Endodermal cell (in vitro differentiated cells): Measurements from ENCODE around the gene UMOD. TPM values are rescaled to one million over a fixed set of nuclear protein-coding genes. Genes with fewer than 3 reads are reported as not detected.

Experiments used
- DNase-seq: peaks from one replicate; pipeline ENCODE4 v3.0.0-alpha.2; 2017
- H3K27ac ChIP-seq: 2 replicates; pipeline ENCODE4 v1.5.1; 2013; ENCODE audit warnings: mild to moderate bottlenecking, low read depth, low read length, moderate library complexity
- H3K27me3 ChIP-seq: 2 replicates; pipeline ENCODE4 v1.6.1; 2013; ENCODE audit warnings: mild to moderate bottlenecking, low read length, moderate library complexity; ENCODE audit not compliant: insufficient read depth, control insufficient read depth, poor library complexity, severe bottlenecking
- H3K36me3 ChIP-seq: 2 replicates; pipeline ENCODE4 v1.7.0; 2013; ENCODE audit warnings: mild to moderate bottlenecking, low read length, moderate library complexity; ENCODE audit not compliant: control insufficient read depth, insufficient read depth
- H3K4me1 ChIP-seq: one replicate; pipeline ENCODE4 v1.7.0; 2013; ENCODE audit warnings: low read length; ENCODE audit not compliant: control insufficient read depth, insufficient read depth
- H3K4me3 ChIP-seq: 2 replicates; pipeline ENCODE4 v1.5.1; 2013; ENCODE audit warnings: mild to moderate bottlenecking, low read length, moderate library complexity
- H3K9ac ChIP-seq: 2 replicates; pipeline ENCODE4 v1.6.1; 2013; ENCODE audit warnings: mild to moderate bottlenecking, low read length, moderate library complexity; ENCODE audit not compliant: poor library complexity, severe bottlenecking; ENCODE audit errors: extremely low read depth
- H3K9me3 ChIP-seq: 2 replicates; pipeline ENCODE4 v1.6.1; 2013; ENCODE audit warnings: mild to moderate bottlenecking, low read length, moderate library complexity; ENCODE audit not compliant: control insufficient read depth
- H3K27ac Mint-ChIP-seq: 2 replicates; pipeline ENCODE4 v1.8.0; 2020; ENCODE audit warnings: mixed read lengths
- H3K27me3 Mint-ChIP-seq: 2 replicates; pipeline ENCODE4 v1.8.0; 2021; ENCODE audit warnings: mild to moderate bottlenecking, mixed read lengths; ENCODE audit not compliant: insufficient read depth
- H3K36me3 Mint-ChIP-seq: 2 replicates; pipeline ENCODE4 v1.8.0; 2020; ENCODE audit warnings: low read depth, mixed read lengths
- H3K4me1 Mint-ChIP-seq: 2 replicates; pipeline ENCODE4 v1.8.0; 2020; ENCODE audit warnings: mixed read lengths
- H3K4me3 Mint-ChIP-seq: 2 replicates; pipeline ENCODE4 v1.8.0; 2020; ENCODE audit warnings: mild to moderate bottlenecking, moderate library complexity, mixed read lengths
- H3K9me3 Mint-ChIP-seq: 2 replicates; pipeline ENCODE4 v1.8.0; 2020; ENCODE audit warnings: mild to moderate bottlenecking, mixed read lengths
- WGBS, 2 experiments: methylation state at CpG; one replicate each; pipeline versions ENCODE4 v1.1.5 to v1.1.7; 2013; ENCODE audit warnings: missing lambda C conversion rate in 2 of 2, mixed read lengths in 1 of 2; ENCODE audit not compliant: insufficient coverage in 1 of 2, insufficient read length in 1 of 2; 5-methylcytosine and 5-hydroxymethylcytosine counted together
- total RNA-seq, 2 donors: library from RNA; stranded (reverse); fragmentation: NEBNext Ultra II Directional in 1 of 2; extraction: Animal tissue kit (Norgen Biotek cat#: 25700) in 1 of 2; gene quantifications; 2 replicates in 1 of 2; 3 replicates in 1 of 2; pipeline ENCODE4 v1.2.1, GENCODE V29; 2021
- TF ChIP-seq, protein P1 (sequence below): fragments of 200-600 bp; sonication (generic); conservative IDR thresholded peaks from 2 replicates; pipeline ENCODE4 v1.5.0; 2021; ENCODE audit warnings: antibody characterized with exemption, mild to moderate bottlenecking

The UMOD gene
- total RNA-seq, 2 donors from 2014 or later: not detected

DNA sequence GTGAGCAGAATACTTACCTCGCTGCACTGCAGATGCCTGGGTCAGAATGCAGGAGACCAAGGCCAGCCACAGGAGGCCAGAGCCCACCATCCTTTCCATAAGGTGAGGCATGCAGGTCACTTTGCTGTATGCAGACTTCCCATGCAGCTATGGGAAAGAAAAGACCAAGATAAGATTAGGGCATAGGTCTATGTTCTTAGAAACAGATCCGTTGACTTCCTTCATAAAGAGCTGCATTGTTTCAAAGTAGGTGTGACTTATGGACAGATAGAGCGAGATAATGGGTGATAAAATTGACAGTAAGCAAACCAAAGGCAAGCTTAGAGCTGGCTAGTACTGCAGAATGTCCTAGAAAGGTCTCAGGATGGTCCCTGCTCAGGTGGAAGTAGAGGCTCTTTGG lies 26.2 kb downstream of the UMOD start:
- TF ChIP-seq, protein P1, sequence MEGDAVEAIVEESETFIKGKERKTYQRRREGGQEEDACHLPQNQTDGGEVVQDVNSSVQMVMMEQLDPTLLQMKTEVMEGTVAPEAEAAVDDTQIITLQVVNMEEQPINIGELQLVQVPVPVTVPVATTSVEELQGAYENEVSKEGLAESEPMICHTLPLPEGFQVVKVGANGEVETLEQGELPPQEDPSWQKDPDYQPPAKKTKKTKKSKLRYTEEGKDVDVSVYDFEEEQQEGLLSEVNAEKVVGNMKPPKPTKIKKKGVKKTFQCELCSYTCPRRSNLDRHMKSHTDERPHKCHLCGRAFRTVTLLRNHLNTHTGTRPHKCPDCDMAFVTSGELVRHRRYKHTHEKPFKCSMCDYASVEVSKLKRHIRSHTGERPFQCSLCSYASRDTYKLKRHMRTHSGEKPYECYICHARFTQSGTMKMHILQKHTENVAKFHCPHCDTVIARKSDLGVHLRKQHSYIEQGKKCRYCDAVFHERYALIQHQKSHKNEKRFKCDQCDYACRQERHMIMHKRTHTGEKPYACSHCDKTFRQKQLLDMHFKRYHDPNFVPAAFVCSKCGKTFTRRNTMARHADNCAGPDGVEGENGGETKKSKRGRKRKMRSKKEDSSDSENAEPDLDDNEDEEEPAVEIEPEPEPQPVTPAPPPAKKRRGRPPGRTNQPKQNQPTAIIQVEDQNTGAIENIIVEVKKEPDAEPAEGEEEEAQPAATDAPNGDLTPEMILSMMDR: no peak
- H3K27ac Mint-ChIP-seq: no peak overlapping the region
- H3K9ac ChIP-seq: no peak overlapping the region
- peaks cover 9% of the 10 kb centered on the region for H3K4me1 ChIP-seq
- H3K27me3 Mint-ChIP-seq: peaks cover 15% of the 10 kb centered on the region
- H3K4me3 ChIP-seq: no peak overlapping the region
- H3K4me3 Mint-ChIP-seq: no peak overlapping the region
- no peak overlapping the region for H3K27ac ChIP-seq
- DNase-seq: peak; percentile 69
- WGBS, 2 experiments: 58 to 74% methylated on average over 3 of the region's 3 CpGs
- H3K9me3 Mint-ChIP-seq: no peaks in the 10 kb centered on the region
- no peaks in the 10 kb centered on the region for H3K36me3 Mint-ChIP-seq
- H3K36me3 ChIP-seq: no peaks in the 10 kb centered on the region
- H3K9me3 ChIP-seq: no peaks in the 10 kb centered on the region
- no peaks in the 10 kb centered on the region for H3K27me3 ChIP-seq
- peaks cover 31% of the 10 kb centered on the region for H3K4me1 Mint-ChIP-seq

GRCh38 chr16:20325005-20325404 lies 27.5 kb downstream of the UMOD start:
- 77 to 80% methylated on average over 2 to 3 of the region's 3 CpGs for WGBS, 2 experiments
- H3K27me3 Mint-ChIP-seq: peaks cover 19% of the 10 kb centered on the region
- H3K4me3 ChIP-seq: no peak overlapping the region
- no peak overlapping the region for H3K27ac Mint-ChIP-seq
- no peaks in the 10 kb centered on the region for H3K9me3 ChIP-seq
- TF ChIP-seq, protein P1: no peak
- no peaks in the 10 kb centered on the region for H3K9me3 Mint-ChIP-seq
- H3K27me3 ChIP-seq: no peaks in the 10 kb centered on the region
- H3K4me1 Mint-ChIP-seq: peaks cover 31% of the 10 kb centered on the region
- H3K36me3 ChIP-seq: no peaks in the 10 kb centered on the region
- H3K36me3 Mint-ChIP-seq: no peaks in the 10 kb centered on the region
- peaks cover 9% of the 10 kb centered on the region for H3K4me1 ChIP-seq
- no peak overlapping the region for H3K9ac ChIP-seq
- H3K4me3 Mint-ChIP-seq: no peak overlapping the region
- no peak overlapping the region for H3K27ac ChIP-seq
- no peak for DNase-seq

DNA sequence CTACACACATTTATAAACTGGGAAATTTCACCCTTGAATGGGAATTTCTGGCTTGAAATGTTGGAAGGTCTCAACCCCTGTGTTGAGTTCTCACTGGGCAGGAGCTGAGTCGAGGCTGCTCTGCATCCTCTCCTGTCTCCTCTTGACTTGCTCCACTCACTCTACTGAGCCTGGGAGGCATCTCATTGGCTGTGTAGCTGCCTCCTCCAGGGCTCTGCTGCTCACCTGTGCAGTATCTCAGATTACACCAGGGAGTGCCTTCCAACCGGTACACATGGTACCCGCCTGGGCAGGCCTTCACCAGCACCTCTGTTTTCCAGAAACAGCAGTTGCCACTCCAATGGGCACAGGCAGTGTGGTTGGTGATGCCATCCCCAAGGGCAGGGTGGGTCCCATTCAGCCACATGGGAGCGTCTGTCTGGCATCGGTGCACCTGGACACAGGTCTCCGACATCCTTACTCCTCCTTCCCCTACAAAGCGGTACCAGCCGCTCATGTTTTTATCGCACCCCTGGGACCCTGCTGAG lies 28.9 kb downstream of the UMOD start:
- Mint-ChIP-seq H3K4me1 (peaks cover 31% of the 10 kb centered on the region), H3K27me3 (peaks cover 23% of the 10 kb centered on the region), H3K4me3 (no peak overlapping the region), H3K27ac (no peak overlapping the region), H3K36me3 (no peaks in the 10 kb centered on the region), H3K9me3 (no peaks in the 10 kb centered on the region)
- WGBS, 2 experiments: 89 to 90% methylated on average over 3 to 9 of the region's 9 CpGs
- Histone ChIP-seq H3K9ac (no peak overlapping the region), H3K27me3 (no peaks in the 10 kb centered on the region), H3K36me3 (no peaks in the 10 kb centered on the region), H3K9me3 (no peaks in the 10 kb centered on the region), H3K4me3 (no peak overlapping the region), H3K4me1 (peaks cover 9% of the 10 kb centered on the region), H3K27ac (no peak overlapping the region)
- TF ChIP-seq, protein P1: no peak
- no peak for DNase-seq
